ENCODE data around the gene SLC7A7. TPM values are rescaled to one million over a fixed set of nuclear protein-coding genes. Genes with fewer than 3 reads are reported as not detected.

SLC7A7 gene
- total RNA-seq, 1 experiment from 2014 or later, result 5.9 TPM

DNA sequence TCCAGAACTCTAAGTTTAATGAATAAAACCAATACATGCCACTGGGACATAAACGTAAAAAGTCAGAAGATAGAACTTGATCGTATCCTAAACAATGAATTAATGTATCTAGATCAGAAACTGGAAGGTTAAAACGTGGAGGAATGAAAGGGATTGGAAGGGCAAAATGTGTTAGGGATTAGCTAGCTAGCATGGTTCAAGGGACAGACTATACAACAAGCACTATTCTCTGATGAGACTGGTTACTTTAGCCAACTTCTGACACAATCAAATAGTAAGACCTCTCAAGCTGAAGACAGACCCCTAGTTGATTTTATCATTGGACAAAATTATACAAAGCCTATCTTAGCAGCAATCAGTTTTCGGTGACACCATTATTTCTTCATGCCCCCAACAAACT, 67.5 kb downstream of the SLC7A7 start:
- Histone ChIP-seq H3K9me3 (ENCODE audit: insufficient read depth, low read depth) (no peaks in the 10 kb centered on the region), H3F3A (ENCODE audit: insufficient read depth, low read depth) (no peaks in the 10 kb centered on the region), H3K4me2 (no peak overlapping the region), H3K79me2 (ENCODE audit: low read depth) (no peaks in the 10 kb centered on the region), H3K9me2 (ENCODE audit: insufficient read depth) (no peaks in the 10 kb centered on the region; the same call in 1 of the 2 replicates), H3K4me3 (no peak overlapping the region), H3K27ac (no peak overlapping the region), H2AFZ (no peak overlapping the region), H4K20me1 (ENCODE audit: insufficient read depth) (no peaks in the 10 kb centered on the region), H3K36me3 (ENCODE audit: low read depth) (no peaks in the 10 kb centered on the region), H3K4me1 (replicated peaks; ENCODE audit: insufficient read depth) (peaks cover 5% of the 10 kb centered on the region; the same call in 1 of the 2 replicates), H3K27me3 (ENCODE audit: insufficient read depth, low read depth) (no peaks in the 10 kb centered on the region)
- CTCF ChIA-PET, result no interaction called here
- BruUV-seq (replicated peaks), result no TSS peak
- no peak for TF ChIP-seq EZH2 (IDR thresholded peaks at IDR 0.05; ENCODE audit: low read depth)
- TF ChIP-seq, protein P1, sequence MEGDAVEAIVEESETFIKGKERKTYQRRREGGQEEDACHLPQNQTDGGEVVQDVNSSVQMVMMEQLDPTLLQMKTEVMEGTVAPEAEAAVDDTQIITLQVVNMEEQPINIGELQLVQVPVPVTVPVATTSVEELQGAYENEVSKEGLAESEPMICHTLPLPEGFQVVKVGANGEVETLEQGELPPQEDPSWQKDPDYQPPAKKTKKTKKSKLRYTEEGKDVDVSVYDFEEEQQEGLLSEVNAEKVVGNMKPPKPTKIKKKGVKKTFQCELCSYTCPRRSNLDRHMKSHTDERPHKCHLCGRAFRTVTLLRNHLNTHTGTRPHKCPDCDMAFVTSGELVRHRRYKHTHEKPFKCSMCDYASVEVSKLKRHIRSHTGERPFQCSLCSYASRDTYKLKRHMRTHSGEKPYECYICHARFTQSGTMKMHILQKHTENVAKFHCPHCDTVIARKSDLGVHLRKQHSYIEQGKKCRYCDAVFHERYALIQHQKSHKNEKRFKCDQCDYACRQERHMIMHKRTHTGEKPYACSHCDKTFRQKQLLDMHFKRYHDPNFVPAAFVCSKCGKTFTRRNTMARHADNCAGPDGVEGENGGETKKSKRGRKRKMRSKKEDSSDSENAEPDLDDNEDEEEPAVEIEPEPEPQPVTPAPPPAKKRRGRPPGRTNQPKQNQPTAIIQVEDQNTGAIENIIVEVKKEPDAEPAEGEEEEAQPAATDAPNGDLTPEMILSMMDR (conservative IDR thresholded peaks at IDR 0.05), result no peak
- DNase-seq, result no peak
- intact Hi-C loops (cut with micrococcal nuclease; ENCODE audit: unreplicated experiment), result no loop called here
- POLR2A ChIA-PET (ENCODE audit: unreplicated experiment), result interaction anchor here (0.6 kb wide), 1 partner anchor 97 kb away, joined by 3 read pairs; no protein-coding TSS in a partner anchor

DNA sequence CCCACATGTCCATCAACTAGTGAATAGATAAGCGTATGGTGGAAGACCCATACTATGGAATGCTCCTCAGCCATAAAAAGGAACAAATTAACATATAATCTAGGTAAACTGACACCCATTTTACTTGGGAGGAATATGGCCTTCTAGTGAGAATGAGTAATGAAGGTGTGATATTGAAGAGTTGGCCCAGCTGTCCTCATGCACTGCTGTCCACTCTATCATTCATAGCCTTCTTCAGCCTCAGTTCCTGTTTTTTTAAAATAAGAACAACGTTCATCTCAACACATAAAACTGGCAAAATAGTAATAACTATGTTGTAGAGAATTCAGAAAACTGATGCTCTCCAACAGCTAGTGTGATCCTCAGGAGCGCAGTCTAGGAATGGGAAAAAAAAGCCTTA, 75.2 kb downstream of the SLC7A7 start:
- POLR2A ChIA-PET (ENCODE audit: unreplicated experiment), result interaction anchor here (0.5 to 0.7 kb wide), 3 partner anchors 13 to 473 kb away, joined by 6 to 7 read pairs (median 6); no protein-coding TSS in a partner anchor

DNA sequence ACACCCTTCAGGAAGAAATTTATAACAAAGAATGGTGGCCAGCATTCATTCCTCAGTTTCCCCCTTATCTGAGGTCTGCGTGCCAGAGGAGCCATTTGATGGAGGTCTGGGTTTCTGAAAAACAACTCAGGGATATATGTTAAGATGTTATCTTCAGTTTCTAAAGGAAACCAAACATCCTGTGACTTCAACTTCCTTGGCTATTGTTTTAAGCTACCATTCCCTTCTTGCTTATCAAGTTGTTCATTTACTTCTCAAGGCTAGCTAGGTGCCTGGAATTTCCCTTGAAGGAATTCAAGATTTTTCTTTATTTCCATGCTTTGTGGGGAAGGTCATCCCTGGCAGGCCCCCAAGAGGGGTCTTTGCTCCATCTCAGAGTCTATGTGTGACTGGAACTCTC, 75.8 kb downstream of the SLC7A7 start:
- no TSS peak for BruUV-seq (replicated peaks)
- H2AFZ ChIP-seq, result no peak overlapping the region
- no peaks in the 10 kb centered on the region for H3K27me3 ChIP-seq (ENCODE audit: insufficient read depth, low read depth)
- no peaks in the 10 kb centered on the region for H4K20me1 ChIP-seq (ENCODE audit: insufficient read depth)
- H3K4me2 ChIP-seq, result no peak overlapping the region
- no peak overlapping the region for H3K27ac ChIP-seq
- intact Hi-C loops (cut with micrococcal nuclease; ENCODE audit: unreplicated experiment), result no loop called here
- no peaks in the 10 kb centered on the region for H3K9me3 ChIP-seq (ENCODE audit: insufficient read depth, low read depth)
- ChIA-PET POLR2A (ENCODE audit: unreplicated experiment) (interaction anchor here (0.6 to 0.7 kb wide), 2 partner anchors 13 to 474 kb away, joined by 6 read pairs; no protein-coding TSS in a partner anchor), CTCF (no interaction called here)
- no peak overlapping the region for H3K4me3 ChIP-seq
- no peaks in the 10 kb centered on the region for H3F3A ChIP-seq (ENCODE audit: insufficient read depth, low read depth)
- no peaks in the 10 kb centered on the region for H3K9me2 ChIP-seq (ENCODE audit: insufficient read depth)
- no peak for TF ChIP-seq EZH2 (IDR thresholded peaks at IDR 0.05; ENCODE audit: low read depth)
- TF ChIP-seq, protein P1 (conservative IDR thresholded peaks at IDR 0.05), result no peak
- no peak for DNase-seq
- no peaks in the 10 kb centered on the region for H3K36me3 ChIP-seq (ENCODE audit: low read depth)
- H3K79me2 ChIP-seq (ENCODE audit: low read depth), result no peaks in the 10 kb centered on the region
- no peaks in the 10 kb centered on the region for H3K4me1 ChIP-seq (replicated peaks; ENCODE audit: insufficient read depth)

More for the DNA sequence above, 75.2 kb downstream of the SLC7A7 start:
- DNase-seq, result no peak
- no peak overlapping the region for H2AFZ ChIP-seq
- no peak overlapping the region for H3K4me2 ChIP-seq
- H3K4me3 ChIP-seq, result no peak overlapping the region
- no peak overlapping the region for H3K27ac ChIP-seq
- H3K9me2 ChIP-seq (ENCODE audit: insufficient read depth), result no peaks in the 10 kb centered on the region
- H3K9me3 ChIP-seq (ENCODE audit: insufficient read depth, low read depth), result no peaks in the 10 kb centered on the region
- no peaks in the 10 kb centered on the region for H3F3A ChIP-seq (ENCODE audit: insufficient read depth, low read depth)
- no TSS peak for BruUV-seq (replicated peaks)
- CTCF ChIA-PET, result no interaction called here
- no peaks in the 10 kb centered on the region for H4K20me1 ChIP-seq (ENCODE audit: insufficient read depth)
- no peak for TF ChIP-seq EZH2 (IDR thresholded peaks at IDR 0.05; ENCODE audit: low read depth)
- TF ChIP-seq, protein P1 (conservative IDR thresholded peaks at IDR 0.05), result no peak
- no peaks in the 10 kb centered on the region for H3K4me1 ChIP-seq (replicated peaks; ENCODE audit: insufficient read depth)
- intact Hi-C loops (cut with micrococcal nuclease; ENCODE audit: unreplicated experiment), result no loop called here
- no peaks in the 10 kb centered on the region for H3K36me3 ChIP-seq (ENCODE audit: low read depth)
- no peaks in the 10 kb centered on the region for H3K79me2 ChIP-seq (ENCODE audit: low read depth)
- no peaks in the 10 kb centered on the region for H3K27me3 ChIP-seq (ENCODE audit: insufficient read depth, low read depth)

All from PC-9 (cell line).